Keratinocyte (primary cell): ENCODE results near the gene CCRL2. TPM values are rescaled to one million over a fixed set of nuclear protein-coding genes. Genes with fewer than 3 reads are reported as not detected.
A peak's percentile ranks its signal among the peaks of the same experiment; 100 is the strongest.
"Not testable (repeated sequence)": the region's sequence is repeated elsewhere in the genome, so short reads cannot be mapped to it uniquely, and the experiment has no call there.

ENCODE experiments used
- DNase-seq: peaks from one replicate; pipeline ENCODE4 v3.0.0-alpha.2; 2011; ENCODE audit warnings: low read depth, missing footprints, low spot score
- FAIRE-seq: peaks from 2 replicates; lab custom pipeline; 2011; peaks lifted over from hg19 to GRCh38; lab: Jason Lieb, UNC
- H2AFZ ChIP-seq: 2 replicates; pipeline ENCODE4 v1.6.0; 2012; ENCODE audit warnings: low read length, control low read depth, inconsistent platforms; ENCODE audit not compliant: control insufficient read depth
- H3K27ac ChIP-seq: 2 replicates; pipeline ENCODE4 v1.5.1; 2011; ENCODE audit warnings: low read length; ENCODE audit not compliant: control insufficient read depth, insufficient read depth
- H3K27me3 ChIP-seq: 3 replicates; pipeline ENCODE4 v1.6.0; 2011; ENCODE audit warnings: low read length; ENCODE audit not compliant: control insufficient read depth, insufficient read depth; ENCODE audit errors: extremely low read depth
- H3K36me3 ChIP-seq, 2 experiments: 2 replicates in 1 of 2; 3 replicates in 1 of 2; pipeline ENCODE4 v1.5.1; 2011; ENCODE audit warnings: low read length in 2 of 2, mild to moderate bottlenecking in 1 of 2; ENCODE audit not compliant: control insufficient read depth in 2 of 2, insufficient read depth in 2 of 2; ENCODE audit errors: extremely low read depth in 1 of 2
- H3K4me1 ChIP-seq: 3 replicates; pipeline ENCODE4 v1.5.1; 2011; ENCODE audit warnings: low read length; ENCODE audit not compliant: control insufficient read depth, insufficient read depth; ENCODE audit errors: extremely low read depth
- H3K4me2 ChIP-seq: 3 replicates; pipeline ENCODE4 v1.6.0; 2011; ENCODE audit warnings: low read depth, low read length; ENCODE audit not compliant: control insufficient read depth, insufficient read depth; ENCODE audit errors: extremely low read depth
- H3K4me3 ChIP-seq, 3 experiments: fragments of 200-600 bp in 1 of 3; sonication (generic) in 1 of 3; 2 replicates in 2 of 3; 3 replicates in 1 of 3; pipeline ENCODE4 v1.5.1; 2011 to 2016; ENCODE audit warnings: low read length in 3 of 3, mild to moderate bottlenecking in 3 of 3, control low read depth in 2 of 3, inconsistent platforms in 1 of 3, low read depth in 1 of 3, mixed read lengths in 1 of 3, mixed run types in 1 of 3, moderate library complexity in 1 of 3; ENCODE audit not compliant: control insufficient read depth in 2 of 3, insufficient read depth in 2 of 3; ENCODE audit errors: extremely low read depth in 1 of 3
- H3K79me2 ChIP-seq: 2 replicates; pipeline ENCODE4 v1.6.0; 2012; ENCODE audit warnings: low read length; ENCODE audit not compliant: control insufficient read depth, insufficient read depth
- H3K9ac ChIP-seq: 3 replicates; pipeline ENCODE4 v1.6.0; 2011; ENCODE audit warnings: low read length; ENCODE audit not compliant: control insufficient read depth, insufficient read depth; ENCODE audit errors: extremely low read depth
- H3K9me1 ChIP-seq: 3 replicates; pipeline ENCODE4 v1.6.0; 2011; ENCODE audit warnings: low read length; ENCODE audit not compliant: control insufficient read depth, insufficient read depth; ENCODE audit errors: extremely low read depth
- H3K9me3 ChIP-seq: 2 replicates; pipeline ENCODE4 v1.5.1; 2012; ENCODE audit warnings: low read depth, low read length; ENCODE audit not compliant: control insufficient read depth
- H4K20me1 ChIP-seq: 3 replicates; pipeline ENCODE4 v1.6.0; 2011; ENCODE audit warnings: low read length; ENCODE audit not compliant: control insufficient read depth, insufficient read depth; ENCODE audit errors: extremely low read depth
- EZH2 ChIP-seq: IDR thresholded peaks from one replicate; pipeline ENCODE4 v1.6.1; 2012; ENCODE audit warnings: inconsistent platforms, mild to moderate bottlenecking, low read length, moderate library complexity
- dilution Hi-C: fragments of 300-500 bp; cut with MboI; formaldehyde crosslinking; loops from one replicate; pipeline ENCODE4 v1.7.0; 2020; ENCODE audit warnings: low sequenced_read_pairs; ENCODE audit not compliant: extremely low pct_ligation_motif_present
- polyA plus RNA-seq, 5 experiments: library from polyadenylated mRNA; depleted of rRNA in 3 of 5; stranded (reverse) in 3 of 5; stranded (forward) in 1 of 5; unstranded in 1 of 5; fragments of >200 nt; gene quantifications; 1 replicate in 1 of 5; 2 replicates in 3 of 5; 3 replicates in 1 of 5; pipeline versions ENCODE4 v1.2.1 to v1.2.3, GENCODE V29; 2011 to 2012; ENCODE audit warnings: missing spikeins in 2 of 5, low read depth in 1 of 5, low replicate concordance in 1 of 5
- TF ChIP-seq, protein P1 (sequence below), 3 experiments: IDR thresholded peaks in 1 of 3; conservative IDR thresholded peaks in 1 of 3; optimal IDR thresholded peaks in 1 of 3; 2 replicates in 2 of 3; 3 replicates in 1 of 3; pipeline versions ENCODE3 to v1.5.1; 2011; ENCODE audit warnings: low read length in 3 of 3, mild to moderate bottlenecking in 3 of 3, moderate library complexity in 2 of 3, control low read depth in 1 of 3, inconsistent platforms in 1 of 3; ENCODE audit not compliant: insufficient read depth in 2 of 3; ENCODE audit errors: extremely low read depth in 1 of 3

The CCRL2 gene
- polyA plus RNA-seq, 1 donor (not counting 4 experiments of a cell fraction or from before 2014, with no cell fraction given): not detected

DNA sequence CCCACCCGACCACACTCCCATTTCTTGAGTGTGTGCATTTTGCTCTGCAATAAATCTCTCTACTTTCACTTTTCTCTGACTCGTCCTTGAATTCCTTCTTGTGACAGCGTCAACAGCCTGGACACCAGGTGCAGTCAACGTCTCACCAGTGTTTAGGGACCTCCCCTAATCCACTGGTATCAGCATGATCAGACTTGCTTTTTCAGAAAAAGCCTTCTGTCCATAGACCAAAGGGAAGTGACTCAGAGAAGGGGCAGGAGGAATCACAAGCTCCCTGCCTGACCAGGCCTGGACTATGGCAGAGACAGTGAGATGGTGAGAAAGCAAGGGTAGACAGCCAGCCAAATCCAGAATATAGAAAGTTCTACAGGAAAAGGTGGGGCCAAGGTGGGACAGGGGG lies 20.9 kb upstream of the CCRL2 start:
- Histone ChIP-seq H3K4me2 (peak overlapping the region; percentile 49), H2AFZ (peak overlapping the region; percentile 70), H3K36me3 (no peaks in the 10 kb centered on the region), H3K9me1 (no peaks in the 10 kb centered on the region), H3K4me1 (peaks cover 16% of the 10 kb centered on the region), H4K20me1 (no peaks in the 10 kb centered on the region), H3K9ac (no peak overlapping the region), H3K27me3 (no peaks in the 10 kb centered on the region), H3K79me2 (no peaks in the 10 kb centered on the region), H3K27ac (peak overlapping the region; percentile 70), H3K4me3 (no peak overlapping the region), H3K9me3 (peaks cover 2% of the 10 kb centered on the region)
- TF ChIP-seq, protein P1, sequence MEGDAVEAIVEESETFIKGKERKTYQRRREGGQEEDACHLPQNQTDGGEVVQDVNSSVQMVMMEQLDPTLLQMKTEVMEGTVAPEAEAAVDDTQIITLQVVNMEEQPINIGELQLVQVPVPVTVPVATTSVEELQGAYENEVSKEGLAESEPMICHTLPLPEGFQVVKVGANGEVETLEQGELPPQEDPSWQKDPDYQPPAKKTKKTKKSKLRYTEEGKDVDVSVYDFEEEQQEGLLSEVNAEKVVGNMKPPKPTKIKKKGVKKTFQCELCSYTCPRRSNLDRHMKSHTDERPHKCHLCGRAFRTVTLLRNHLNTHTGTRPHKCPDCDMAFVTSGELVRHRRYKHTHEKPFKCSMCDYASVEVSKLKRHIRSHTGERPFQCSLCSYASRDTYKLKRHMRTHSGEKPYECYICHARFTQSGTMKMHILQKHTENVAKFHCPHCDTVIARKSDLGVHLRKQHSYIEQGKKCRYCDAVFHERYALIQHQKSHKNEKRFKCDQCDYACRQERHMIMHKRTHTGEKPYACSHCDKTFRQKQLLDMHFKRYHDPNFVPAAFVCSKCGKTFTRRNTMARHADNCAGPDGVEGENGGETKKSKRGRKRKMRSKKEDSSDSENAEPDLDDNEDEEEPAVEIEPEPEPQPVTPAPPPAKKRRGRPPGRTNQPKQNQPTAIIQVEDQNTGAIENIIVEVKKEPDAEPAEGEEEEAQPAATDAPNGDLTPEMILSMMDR (optimal IDR thresholded peaks at IDR 0.05 in 1 of 3, IDR thresholded peaks at IDR 0.05 in 1 of 3, conservative IDR thresholded peaks at IDR 0.05 in 1 of 3; ENCODE audit: extremely low read depth in 1 of 3, insufficient read depth in 2 of 3, low read length in 3 of 3): no peak
- no peak for TF ChIP-seq EZH2
- peak; percentile 98 for FAIRE-seq
- peak; percentile 99 for DNase-seq
- dilution Hi-C loops: no loop called here

DNA sequence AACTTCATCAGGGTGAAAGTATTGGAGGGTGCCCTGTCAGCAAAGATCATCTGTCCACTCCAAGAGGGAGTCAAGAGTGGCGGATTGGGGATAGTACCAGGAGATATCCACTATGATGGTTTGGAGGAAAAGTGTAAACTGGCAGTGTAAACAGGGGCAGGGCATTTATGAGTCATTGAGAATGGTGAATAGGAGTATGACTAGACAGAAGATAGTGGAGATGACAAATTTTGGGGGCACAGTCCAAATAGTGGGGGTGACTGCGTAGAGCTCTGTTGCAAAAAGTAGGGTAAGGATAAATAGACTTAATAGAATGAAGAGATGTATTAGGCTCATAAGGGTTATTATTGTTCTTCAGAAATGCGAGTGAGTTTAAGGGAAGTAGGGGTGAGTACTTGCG lies 18.2 kb upstream of the CCRL2 start:
- H2AFZ ChIP-seq, H3K9ac ChIP-seq, dilution Hi-C loops, H3K4me3 ChIP-seq, H3K4me2 ChIP-seq, H3K27ac ChIP-seq, H3K27me3 ChIP-seq, H3K79me2 ChIP-seq, H3K9me1 ChIP-seq, FAIRE-seq, H3K36me3 ChIP-seq, H4K20me1 ChIP-seq, DNase-seq, H3K9me3 ChIP-seq: not testable (repeated sequence)
- peaks cover 14% of the 10 kb centered on the region for H3K4me1 ChIP-seq

DNA sequence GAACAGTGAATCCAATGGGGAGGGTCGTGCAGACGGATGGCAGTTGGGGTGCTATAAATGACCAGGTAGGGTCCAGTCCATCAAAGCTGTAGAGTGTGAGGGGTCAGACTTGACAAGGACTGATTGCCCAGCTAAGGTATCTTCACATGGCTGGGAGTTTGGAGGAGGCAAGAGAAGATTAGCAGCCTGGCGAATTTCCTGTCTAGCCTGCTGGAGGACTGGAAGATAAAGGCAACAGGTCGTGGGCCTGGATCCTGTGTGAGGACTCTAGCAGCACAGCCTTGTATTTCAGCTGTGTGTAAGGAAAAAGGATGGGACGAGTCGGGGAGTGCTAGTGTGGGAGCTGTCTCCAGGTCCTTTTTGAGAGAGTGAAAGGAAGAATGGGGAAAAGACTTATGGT lies 17.8 kb upstream of the CCRL2 start:
- no peaks in the 10 kb centered on the region for H3K79me2 ChIP-seq
- dilution Hi-C loops: no loop called here
- TF ChIP-seq, protein P1 (optimal IDR thresholded peaks at IDR 0.05 in 1 of 3, IDR thresholded peaks at IDR 0.05 in 1 of 3, conservative IDR thresholded peaks at IDR 0.05 in 1 of 3; ENCODE audit: extremely low read depth in 1 of 3, insufficient read depth in 2 of 3, low read length in 3 of 3): no peak
- no peak for TF ChIP-seq EZH2
- H3K9ac ChIP-seq: no peak overlapping the region
- peaks cover 2% of the 10 kb centered on the region for H3K9me3 ChIP-seq
- no peak overlapping the region for H3K4me2 ChIP-seq
- FAIRE-seq: no peak
- no peak overlapping the region for H3K4me3 ChIP-seq
- H3K4me1 ChIP-seq: peaks cover 14% of the 10 kb centered on the region
- H4K20me1 ChIP-seq: no peaks in the 10 kb centered on the region
- no peaks in the 10 kb centered on the region for H3K9me1 ChIP-seq
- no peak overlapping the region for H2AFZ ChIP-seq
- DNase-seq: no peak
- no peak overlapping the region for H3K27ac ChIP-seq
- H3K27me3 ChIP-seq: no peaks in the 10 kb centered on the region
- no peaks in the 10 kb centered on the region for H3K36me3 ChIP-seq

DNA sequence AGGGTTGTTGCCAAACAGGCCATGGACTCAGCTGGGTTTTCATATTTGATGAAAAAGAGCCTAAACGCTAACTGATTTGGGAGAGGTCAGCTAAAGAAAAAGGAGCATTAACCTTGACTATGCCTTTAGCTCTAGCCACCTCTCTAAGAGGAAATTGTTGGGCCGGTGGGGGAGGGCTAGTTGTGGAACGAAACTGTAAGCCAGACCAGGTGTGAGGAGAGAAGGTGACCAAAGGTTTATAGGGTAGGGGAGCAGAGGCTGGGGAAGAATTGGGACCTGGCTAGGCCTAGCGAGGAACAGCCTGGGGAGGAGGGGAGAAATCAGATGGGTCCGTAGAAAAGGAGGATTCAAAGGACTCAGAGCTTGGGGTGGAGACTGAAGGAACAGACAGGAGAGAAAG lies 15.5 kb upstream of the CCRL2 start:
- H3K36me3 ChIP-seq, H3K9me1 ChIP-seq, H2AFZ ChIP-seq, H4K20me1 ChIP-seq, DNase-seq, H3K4me1 ChIP-seq, H3K4me2 ChIP-seq, dilution Hi-C loops, H3K4me3 ChIP-seq, H3K79me2 ChIP-seq, FAIRE-seq, H3K9ac ChIP-seq, H3K9me3 ChIP-seq, H3K27me3 ChIP-seq, H3K27ac ChIP-seq: not testable (repeated sequence)
